ENCODE results near the gene LCMT1. TPM values are rescaled to one million over a fixed set of nuclear protein-coding genes. Genes with fewer than 3 reads are reported as not detected.

Gene LCMT1
- total RNA-seq, 1 donor, result 35.5 TPM

- no peaks in the 10 kb centered on the region for H3K79me2 ChIP-seq (ENCODE audit: insufficient read depth, low read length)
- peaks cover 26% of the 10 kb centered on the region for H3K4me1 ChIP-seq (ENCODE audit: insufficient read depth, low read length)
- H3K36me3 ChIP-seq (ENCODE audit: insufficient read depth, low read length), result no peaks in the 10 kb centered on the region
- H4K20me1 ChIP-seq (ENCODE audit: insufficient read depth, low read length), result no peaks in the 10 kb centered on the region
- H3K27ac ChIP-seq (ENCODE audit: low read depth, low read length), result peak overlapping the region; percentile 93
- H2AFZ ChIP-seq (ENCODE audit: low read length), result peak overlapping the region; percentile 97
- peak overlapping the region; percentile 92 for H3K4me3 ChIP-seq (ENCODE audit: insufficient read depth, low read length)
- no peaks in the 10 kb centered on the region for H3K9me3 ChIP-seq (ENCODE audit: low read depth, low read length)
- peak overlapping the region; percentile 97 for H3K4me2 ChIP-seq (ENCODE audit: insufficient read depth, low read length)
- no peak for TF ChIP-seq CTCF (IDR thresholded peaks at IDR 0.05; ENCODE audit: extremely low read depth, low read depth, low read length)
- peak; percentile 97 for DNase-seq (ENCODE audit: insufficient read length, low spot score, missing footprints)
- H3K27me3 ChIP-seq (ENCODE audit: insufficient read depth, low read length), result no peaks in the 10 kb centered on the region
Observed at GRCh38 chr16:25066747-25067631, 44.6 kb upstream of the LCMT1 start.

- Histone ChIP-seq H3K4me1 (ENCODE audit: insufficient read depth, low read length) (no peaks in the 10 kb centered on the region), H3K9me3 (ENCODE audit: low read depth, low read length) (no peaks in the 10 kb centered on the region), H2AFZ (ENCODE audit: low read length) (no peak overlapping the region), H3K36me3 (ENCODE audit: insufficient read depth, low read length) (no peaks in the 10 kb centered on the region), H3K27ac (ENCODE audit: low read depth, low read length) (no peak overlapping the region), H3K4me2 (ENCODE audit: insufficient read depth, low read length) (no peak overlapping the region), H4K20me1 (ENCODE audit: insufficient read depth, low read length) (no peaks in the 10 kb centered on the region), H3K27me3 (ENCODE audit: insufficient read depth, low read length) (no peaks in the 10 kb centered on the region), H3K79me2 (ENCODE audit: insufficient read depth, low read length) (no peaks in the 10 kb centered on the region), H3K4me3 (ENCODE audit: insufficient read depth, low read length) (no peak overlapping the region)
- no peak for DNase-seq (ENCODE audit: insufficient read length, low spot score, missing footprints)
- TF ChIP-seq CTCF (IDR thresholded peaks at IDR 0.05; ENCODE audit: extremely low read depth, low read depth, low read length), result no peak
Observed at GRCh38 chr16:25073854-25074253, 37.7 kb upstream of the LCMT1 start.

- DNase-seq (ENCODE audit: insufficient read length, low spot score, missing footprints), result no peak
- Histone ChIP-seq H3K79me2 (ENCODE audit: insufficient read depth, low read length) (no peaks in the 10 kb centered on the region), H3K27ac (ENCODE audit: low read depth, low read length) (no peak overlapping the region), H2AFZ (ENCODE audit: low read length) (no peak overlapping the region), H3K27me3 (ENCODE audit: insufficient read depth, low read length) (no peaks in the 10 kb centered on the region), H3K4me3 (ENCODE audit: insufficient read depth, low read length) (no peak overlapping the region), H3K4me2 (ENCODE audit: insufficient read depth, low read length) (no peak overlapping the region), H3K36me3 (ENCODE audit: insufficient read depth, low read length) (no peaks in the 10 kb centered on the region), H4K20me1 (ENCODE audit: insufficient read depth, low read length) (no peaks in the 10 kb centered on the region), H3K4me1 (ENCODE audit: insufficient read depth, low read length) (no peaks in the 10 kb centered on the region), H3K9me3 (ENCODE audit: low read depth, low read length) (no peaks in the 10 kb centered on the region)
- no peak for TF ChIP-seq CTCF (IDR thresholded peaks at IDR 0.05; ENCODE audit: extremely low read depth, low read depth, low read length)
Observed at GRCh38 chr16:25078386-25078978, 33.1 kb upstream of the LCMT1 start.
